ENCODE data around the gene OMD.

- TF ChIP-seq CTCF (conservative IDR thresholded peaks at IDR 0.05), result no peak
- TF ChIP-seq ZFX (IDR thresholded peaks at IDR 0.05), result no peak
These were observed 30.6 kb downstream of the OMD start for GRCh38 chr9:92393686-92394085.
